NT2/D1 (cell line): Measurements from ENCODE around the gene DKK2.

Source experiments
- DNase-seq: peaks from one replicate; pipeline ENCODE4 v3.0.0-alpha.2; 2011; ENCODE audit warnings: low read depth, low spot score
- H3K27me3 ChIP-seq: 2 replicates; pipeline ENCODE4 v1.6.0; 2011; ENCODE audit warnings: mild to moderate bottlenecking; ENCODE audit not compliant: insufficient read length, insufficient read depth
- H3K36me3 ChIP-seq: 2 replicates; pipeline ENCODE4 v1.6.1; 2011; ENCODE audit warnings: mild to moderate bottlenecking, low read length, mixed read lengths; ENCODE audit not compliant: insufficient read depth, insufficient read length
- H3K4me1 ChIP-seq: 2 replicates; pipeline ENCODE4 v1.5.1; 2011; ENCODE audit not compliant: insufficient read depth, insufficient read length
- H3K4me3 ChIP-seq: 2 replicates; pipeline ENCODE4 v1.5.1; 2011; ENCODE audit warnings: low read depth; ENCODE audit not compliant: insufficient read length
- H3K9ac ChIP-seq: 2 replicates; pipeline ENCODE4 v1.6.0; 2011; ENCODE audit warnings: low read depth; ENCODE audit not compliant: insufficient read length
- H3K9me3 ChIP-seq: 2 replicates; pipeline ENCODE4 v1.5.1; 2011; ENCODE audit warnings: mild to moderate bottlenecking, low read length; ENCODE audit not compliant: insufficient read depth
- SUZ12 ChIP-seq: IDR thresholded peaks from 2 replicates; pipeline ENCODE4 v1.6.1; 2011; ENCODE audit not compliant: insufficient read length, insufficient read depth; ENCODE audit errors: extremely low read depth
- YY1 ChIP-seq: IDR thresholded peaks from 2 replicates; pipeline ENCODE4 v1.6.1; 2011; ENCODE audit not compliant: insufficient read length, insufficient read depth
- ZNF274 ChIP-seq: IDR thresholded peaks from 2 replicates; pipeline ENCODE4 v1.6.1; 2011; ENCODE audit warnings: mild to moderate bottlenecking, low read depth, low read length

The DKK2 gene

DNA sequence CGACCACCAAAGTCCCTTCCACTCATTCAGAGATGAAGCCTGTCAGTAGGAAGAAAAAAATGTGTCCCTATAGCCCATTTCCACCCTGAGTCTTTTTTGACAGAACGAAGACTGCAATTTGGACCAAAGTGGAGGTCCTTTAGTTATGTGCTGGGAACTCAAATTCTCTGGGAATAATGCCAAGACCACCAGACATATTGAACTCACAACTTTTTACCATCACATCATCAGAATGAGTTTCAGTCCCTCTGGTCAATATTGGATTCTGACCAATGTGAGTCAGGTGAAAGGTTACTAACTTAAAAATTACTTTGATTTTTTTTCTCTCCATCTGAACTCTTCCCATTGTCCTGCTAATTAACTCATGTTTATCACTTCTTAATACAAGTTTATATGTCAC is 128.9 kb downstream of the DKK2 start:
- Histone ChIP-seq H3K27me3 (no peaks in the 10 kb centered on the region), H3K4me1 (no peaks in the 10 kb centered on the region), H3K36me3 (no peaks in the 10 kb centered on the region), H3K9ac (no peak overlapping the region), H3K4me3 (no peak overlapping the region), H3K9me3 (no peaks in the 10 kb centered on the region)
- TF ChIP-seq YY1 = no peak
- TF ChIP-seq SUZ12 = no peak
- no peak for TF ChIP-seq ZNF274
- DNase-seq = no peak

DNA sequence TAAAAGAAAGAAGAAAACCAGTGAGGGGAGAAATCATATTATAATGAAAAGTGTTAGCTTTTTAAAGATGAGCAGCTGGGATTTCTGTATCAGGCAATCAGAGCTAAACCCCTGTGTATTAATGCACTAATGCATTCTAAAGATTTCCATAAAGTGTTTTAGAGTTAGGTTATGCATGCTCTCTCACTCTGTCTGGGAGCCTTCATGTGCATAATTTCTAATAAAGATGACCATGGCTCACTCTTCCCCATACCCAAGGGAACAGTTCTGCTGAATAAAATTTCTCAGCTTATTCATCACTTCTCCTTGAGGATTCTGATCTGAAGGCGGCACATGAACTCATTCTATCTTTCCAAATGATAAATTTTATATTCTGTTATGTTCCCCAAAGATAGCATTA is 129.4 kb downstream of the DKK2 start:
- Histone ChIP-seq H3K27me3 (no peaks in the 10 kb centered on the region), H3K36me3 (no peaks in the 10 kb centered on the region), H3K4me3 (no peak overlapping the region), H3K9ac (no peak overlapping the region), H3K9me3 (no peaks in the 10 kb centered on the region), H3K4me1 (no peaks in the 10 kb centered on the region)
- TF ChIP-seq ZNF274 = no peak
- no peak for TF ChIP-seq SUZ12
- TF ChIP-seq YY1 = no peak
- DNase-seq = no peak

DNA sequence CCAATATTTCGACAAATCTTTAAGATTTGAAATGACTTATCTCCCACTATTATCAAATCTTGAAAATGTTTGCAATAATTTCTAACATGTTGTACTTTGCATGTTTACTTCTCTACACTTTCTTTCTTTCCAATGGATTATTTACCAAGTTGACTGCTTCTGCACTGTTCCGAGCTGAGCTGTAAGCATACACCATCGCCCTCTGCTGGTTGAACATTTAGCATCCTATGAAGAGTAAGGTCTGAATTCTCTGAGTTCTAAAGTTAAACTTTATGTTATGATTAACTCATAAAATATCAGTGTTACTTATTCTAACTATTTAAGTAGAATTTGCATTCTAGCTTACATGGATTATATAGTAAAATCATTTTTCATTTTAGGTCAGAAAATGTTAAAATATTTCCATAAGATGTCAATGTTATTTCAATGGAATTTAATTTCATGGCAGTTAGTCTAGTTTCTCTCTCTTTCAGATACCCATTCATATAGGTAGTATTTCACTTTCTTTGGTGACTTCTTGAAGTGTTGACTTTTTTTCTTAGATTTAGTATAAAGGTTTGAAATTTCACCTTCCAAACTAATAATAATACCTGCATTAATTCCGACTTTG is 137.4 kb downstream of the DKK2 start:
- Histone ChIP-seq H3K4me1 (no peaks in the 10 kb centered on the region), H3K27me3 (no peaks in the 10 kb centered on the region), H3K9ac (no peak overlapping the region), H3K9me3 (no peaks in the 10 kb centered on the region), H3K36me3 (no peaks in the 10 kb centered on the region), H3K4me3 (no peak overlapping the region)
- TF ChIP-seq YY1 (no peak), ZNF274 (no peak), SUZ12 (no peak)
- DNase-seq = peak; percentile 22

DNA sequence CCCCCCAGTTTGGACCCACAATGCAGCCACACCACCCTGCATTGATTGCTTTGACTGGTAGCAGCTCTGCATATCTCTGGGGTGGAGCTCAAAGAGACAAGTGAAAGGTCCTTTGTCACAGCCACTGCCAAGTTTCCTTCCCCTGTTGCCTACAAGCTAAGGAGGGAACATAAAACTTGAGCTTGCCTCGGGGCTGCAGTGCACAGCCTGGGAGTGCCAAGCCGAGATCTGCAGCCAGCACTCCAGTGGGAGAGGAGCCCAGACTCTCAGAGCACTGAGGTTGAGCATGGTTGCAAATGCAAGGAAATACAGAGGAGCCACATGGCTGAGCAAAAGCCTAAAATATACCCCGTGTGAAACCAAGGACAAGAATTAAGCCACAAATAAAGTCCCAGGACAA is 142.2 kb downstream of the DKK2 start:
- H3K4me3 ChIP-seq = no peak overlapping the region
- H3K27me3 ChIP-seq = no peaks in the 10 kb centered on the region
- no peaks in the 10 kb centered on the region for H3K36me3 ChIP-seq
- no peak for DNase-seq
- TF ChIP-seq ZNF274 (no peak), SUZ12 (no peak), YY1 (no peak)
- H3K4me1 ChIP-seq = no peaks in the 10 kb centered on the region
- no peaks in the 10 kb centered on the region for H3K9me3 ChIP-seq
- no peak overlapping the region for H3K9ac ChIP-seq

DNA sequence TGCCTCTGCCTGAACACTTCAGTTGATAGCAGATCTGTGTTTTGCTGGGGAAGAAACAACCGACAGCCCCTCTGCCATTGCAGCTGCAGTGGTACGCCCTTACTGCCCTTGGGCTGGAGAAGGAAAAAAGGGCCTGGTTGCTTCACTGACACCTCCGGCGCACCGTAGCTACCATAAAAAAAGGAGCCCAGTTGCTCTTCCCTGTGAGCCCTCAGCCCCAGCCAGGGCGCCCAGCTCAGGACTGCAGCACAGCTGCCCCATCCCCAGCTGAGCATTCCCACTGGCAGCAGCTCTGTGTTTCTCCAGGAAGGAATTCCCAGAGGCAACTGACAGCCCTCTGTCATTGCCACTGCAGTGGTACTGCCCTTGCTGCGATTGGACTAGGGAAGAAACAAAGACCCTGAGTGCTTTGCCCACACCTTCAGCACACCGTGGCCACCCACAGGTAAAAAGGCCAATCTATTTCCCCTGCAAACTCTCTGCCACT is 142.7 kb downstream of the DKK2 start:
- TF ChIP-seq ZNF274 (no peak), YY1 (no peak), SUZ12 (no peak)
- H3K27me3 ChIP-seq = no peaks in the 10 kb centered on the region
- no peak overlapping the region for H3K4me3 ChIP-seq
- H3K9ac ChIP-seq = no peak overlapping the region
- no peaks in the 10 kb centered on the region for H3K4me1 ChIP-seq
- no peak for DNase-seq
- no peaks in the 10 kb centered on the region for H3K36me3 ChIP-seq
- no peaks in the 10 kb centered on the region for H3K9me3 ChIP-seq

DNA sequence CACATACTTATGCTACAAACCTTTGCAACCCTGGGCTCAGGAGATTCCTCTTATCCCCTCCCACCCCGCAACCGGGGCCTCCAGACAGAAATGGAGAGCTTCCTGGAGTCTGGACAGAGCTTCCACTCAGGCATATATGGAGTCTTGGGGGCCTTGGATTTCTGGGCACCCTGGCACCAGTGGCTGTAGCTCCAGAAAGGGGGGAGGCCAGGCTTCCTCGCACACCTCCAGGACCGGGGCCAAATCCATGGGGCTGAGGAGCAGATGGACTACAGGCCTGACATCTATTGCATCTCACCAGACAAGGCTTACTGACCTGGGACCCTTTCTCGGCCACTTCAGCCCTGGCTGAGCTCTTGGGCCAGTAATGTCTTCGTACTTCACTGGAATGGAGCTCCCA is 143.3 kb downstream of the DKK2 start:
- Histone ChIP-seq H3K9me3 (no peaks in the 10 kb centered on the region), H3K36me3 (no peaks in the 10 kb centered on the region), H3K4me1 (no peaks in the 10 kb centered on the region), H3K27me3 (no peaks in the 10 kb centered on the region), H3K4me3 (no peak overlapping the region), H3K9ac (no peak overlapping the region)
- TF ChIP-seq ZNF274 = no peak
- no peak for DNase-seq

DNA sequence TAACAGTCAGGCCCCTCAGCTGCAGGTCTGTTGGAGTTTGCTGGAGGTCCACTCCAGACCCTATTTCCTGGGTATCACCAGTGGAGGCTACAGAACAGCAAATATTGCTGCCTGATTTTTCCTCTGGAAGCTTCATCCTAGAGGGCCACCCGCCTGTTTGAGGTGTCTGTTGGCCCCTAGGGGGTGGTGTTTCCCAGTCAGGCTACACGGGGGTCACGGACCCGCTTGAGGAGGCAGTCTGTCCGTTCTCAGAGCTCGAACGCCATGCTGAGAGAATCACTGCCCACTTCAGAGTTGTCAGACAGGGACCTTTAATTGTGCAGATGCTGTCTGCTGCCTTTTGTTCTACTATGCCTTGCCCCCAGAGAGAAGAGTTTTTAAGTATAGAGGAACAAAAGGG is 160.8 kb downstream of the DKK2 start:
- Histone ChIP-seq H3K9ac (no peak overlapping the region), H3K27me3 (no peaks in the 10 kb centered on the region), H3K9me3 (no peaks in the 10 kb centered on the region), H3K4me1 (no peaks in the 10 kb centered on the region), H3K36me3 (no peaks in the 10 kb centered on the region), H3K4me3 (no peak overlapping the region)
- TF ChIP-seq YY1 (no peak), SUZ12 (no peak), ZNF274 (no peak)
- no peak for DNase-seq
